ENCODE measurements around the gene ERC2.

- TF ChIP-seq POLR2A (IDR thresholded peaks at IDR 0.05) (no peak), CTCF (IDR thresholded peaks at IDR 0.05) (no peak), EP300 (IDR thresholded peaks at IDR 0.05) (no peak), POLR2AphosphoS5 (IDR thresholded peaks at IDR 0.05) (no peak)
Measured at GRCh38 chr3:55726501-55726775, 741.8 kb downstream of the ERC2 start.
